GM23338 (cell line): ENCODE measurements around the gene CEACAM16. TPM values are rescaled to one million over a fixed set of nuclear protein-coding genes. Genes with fewer than 3 reads are reported as not detected.
A peak's percentile ranks its signal among the peaks of the same experiment; 100 is the strongest.

Source experiments
- ATAC-seq: fragments of 200-7000 bp; cut with Tn5 transposase; 3 replicates; pipeline ENCODE4 v1.9.1; 2020
- DNase-seq: peaks from one replicate; pipeline ENCODE4 v3.0.0-alpha.2; 2015; ENCODE audit warnings: low spot score
- H2AFZ ChIP-seq: fragments of 200-600 bp; sonication (generic); 2 replicates; pipeline ENCODE4 v1.8.0; 2016; ENCODE audit warnings: antibody characterized with exemption, mild to moderate bottlenecking, moderate library complexity
- H3F3A ChIP-seq: fragments of 200-600 bp; sonication (generic); replicated peaks from 2 replicates; pipeline ENCODE4 v1.8.0; 2017; ENCODE audit warnings: antibody characterized with exemption, mixed run types, low read depth
- H3K27ac ChIP-seq: fragments of 200-600 bp; sonication (generic); 2 replicates; pipeline ENCODE4 v1.6.1; 2016; ENCODE audit warnings: low read depth
- H3K27me3 ChIP-seq: fragments of 200-600 bp; sonication (generic); 2 replicates; pipeline ENCODE4 v1.8.0; 2016; ENCODE audit warnings: mild to moderate bottlenecking, mixed run types, moderate library complexity; ENCODE audit not compliant: insufficient read depth
- H3K36me3 ChIP-seq: fragments of 200-600 bp; sonication (generic); 2 replicates; pipeline ENCODE4 v1.8.0; 2016; ENCODE audit warnings: mild to moderate bottlenecking; ENCODE audit not compliant: insufficient read depth
- H3K4me1 ChIP-seq: fragments of 200-600 bp; sonication (generic); 2 replicates; pipeline ENCODE4 v1.8.0; 2016; ENCODE audit warnings: mild to moderate bottlenecking, moderate library complexity; ENCODE audit not compliant: insufficient read depth
- H3K4me2 ChIP-seq: fragments of 200-600 bp; sonication (generic); 2 replicates; pipeline ENCODE4 v1.7.1; 2017; ENCODE audit warnings: mixed run types
- H3K4me3 ChIP-seq: fragments of 200-600 bp; sonication (generic); 2 replicates; pipeline ENCODE4 v1.6.1; 2016; ENCODE audit warnings: mixed run types
- H3K79me2 ChIP-seq: fragments of 200-600 bp; sonication (generic); replicated peaks from 2 replicates; pipeline ENCODE4 v1.8.0; 2017; ENCODE audit warnings: mild to moderate bottlenecking; ENCODE audit not compliant: insufficient read depth
- H3K9me2 ChIP-seq: fragments of 200-600 bp; sonication (generic); 2 replicates; pipeline ENCODE4 v1.8.0; 2017; ENCODE audit not compliant: insufficient read depth
- H4K20me1 ChIP-seq: fragments of 200-600 bp; sonication (generic); replicated peaks from 2 replicates; pipeline ENCODE4 v1.8.0; 2017; ENCODE audit warnings: mild to moderate bottlenecking; ENCODE audit not compliant: insufficient read depth
- H3K27ac Mint-ChIP-seq: 2 replicates; pipeline ENCODE4 v1.8.0; 2020; ENCODE audit warnings: inconsistent platforms, mild to moderate bottlenecking, moderate library complexity, mixed read lengths
- H3K27me3 Mint-ChIP-seq: 3 replicates; pipeline ENCODE4 v1.8.0; 2022; ENCODE audit warnings: low read depth, mild to moderate bottlenecking, moderate library complexity, mixed read lengths, inconsistent platforms; ENCODE audit not compliant: insufficient read depth, poor library complexity
- H3K36me3 Mint-ChIP-seq: 3 replicates; pipeline ENCODE4 v1.8.0; 2021; ENCODE audit warnings: low read depth, mild to moderate bottlenecking, inconsistent platforms, moderate library complexity, mixed read lengths
- H3K4me1 Mint-ChIP-seq: 3 replicates; pipeline ENCODE4 v1.8.0; 2020; ENCODE audit warnings: mild to moderate bottlenecking, inconsistent platforms, mixed read lengths
- H3K4me3 Mint-ChIP-seq: 3 replicates; pipeline ENCODE4 v1.8.0; 2021; ENCODE audit warnings: moderate library complexity, mild to moderate bottlenecking, inconsistent platforms, mixed read lengths
- H3K9me3 Mint-ChIP-seq: 3 replicates; pipeline ENCODE4 v1.8.0; 2020; ENCODE audit warnings: moderate library complexity, mild to moderate bottlenecking, inconsistent platforms, mixed read lengths
- CTCF ChIP-seq, 2 experiments: fragments of 200-600 bp in 1 of 2; sonication (generic) in 1 of 2; conservative IDR thresholded peaks; 2 replicates each; pipeline versions ENCODE4 v1.5.1 to v1.6.1; 2016 to 2017; ENCODE audit warnings: antibody characterized with exemption in 2 of 2, low read depth in 2 of 2, mild to moderate bottlenecking in 2 of 2, moderate library complexity in 1 of 2
- EZH2phosphoT487 ChIP-seq: fragments of 200-600 bp; sonication (generic); IDR thresholded peaks from one replicate; pipeline ENCODE4 v1.8.1; 2018; ENCODE audit warnings: antibody characterized with exemption; ENCODE audit not compliant: unreplicated experiment
- NANOG ChIP-seq: IDR thresholded peaks from 2 replicates; pipeline ENCODE4 v1.6.1; 2016; ENCODE audit warnings: antibody characterized with exemption, borderline replicate concordance
- POLR2AphosphoS5 ChIP-seq: IDR thresholded peaks from 2 replicates; pipeline ENCODE4 v1.6.1; 2016; ENCODE audit warnings: antibody characterized with exemption, low read depth
- ZNF331 ChIP-seq: fragments of 250-450 bp; sonication (Bioruptor Pico); IDR thresholded peaks from 2 replicates; pipeline ENCODE4 v1.5.0; 2020; ENCODE audit warnings: low read depth, mild to moderate bottlenecking, moderate library complexity
- ZNF462 ChIP-seq: fragments of 250-450 bp; sonication (Bioruptor Pico); IDR thresholded peaks from 2 replicates; pipeline ENCODE4 v1.5.0; 2020; ENCODE audit warnings: mild to moderate bottlenecking, moderate library complexity
- polyA plus RNA-seq: library from polyadenylated mRNA; unstranded; fragments of >200 nt; fragmentation: Nextera tagmentation; extraction: Ambion mirVana; gene quantifications from 2 replicates; pipeline ENCODE4 v1.2.1, GENCODE V29; 2016
- total RNA-seq: library from RNA; depleted of rRNA; stranded (reverse); fragments of >200 nt; shearing (Covaris generic); gene quantifications from 2 replicates; pipeline ENCODE4 v1.2.3, GENCODE V29; 2014
- TF ChIP-seq, protein P1 (sequence below): IDR thresholded peaks from 2 replicates; pipeline ENCODE4 v1.6.1; 2016; ENCODE audit warnings: antibody characterized with exemption

CEACAM16 gene
- total and polyA plus RNA-seq, 2 experiments from 2014 or later: not detected

DNA sequence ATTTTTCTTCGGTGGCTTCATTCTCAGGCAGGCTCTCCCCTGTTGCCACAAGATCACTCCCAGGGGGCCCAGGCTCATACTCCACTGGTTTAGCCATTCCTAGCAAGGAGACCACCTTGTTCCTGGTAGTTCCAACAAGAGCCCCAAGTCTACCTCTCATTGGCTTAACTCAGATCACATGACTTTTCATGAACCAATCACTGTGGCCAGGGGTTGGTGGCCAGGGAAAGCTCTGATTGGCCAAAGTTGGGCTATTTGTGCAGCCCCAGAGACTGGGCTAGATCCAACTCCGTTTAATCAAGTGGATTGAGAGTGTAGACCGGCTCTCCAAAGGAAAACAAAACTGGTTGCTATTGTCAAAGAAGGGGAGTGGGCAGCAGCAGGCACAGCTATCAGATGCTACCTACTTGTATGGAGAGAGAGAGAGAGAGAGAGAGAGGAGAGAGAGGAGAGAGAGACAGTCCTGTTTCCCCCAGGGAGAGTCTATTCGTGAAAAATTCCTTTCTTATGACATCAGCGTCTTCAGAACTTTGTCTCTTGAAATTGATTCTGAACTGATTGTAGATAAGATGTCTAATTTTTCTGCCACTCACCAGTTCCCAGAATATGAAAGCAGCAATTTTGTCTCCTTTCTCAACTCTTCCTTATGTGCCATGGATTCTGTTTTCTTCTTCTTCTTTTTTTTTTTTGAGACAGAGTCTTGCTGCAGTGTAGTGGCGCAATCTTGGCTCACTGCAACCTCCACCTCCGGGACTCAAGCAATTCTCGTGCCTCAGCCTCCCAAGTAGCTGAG lies 21.7 kb upstream of the CEACAM16 start:
- DNase-seq (peak; percentile 76), ATAC-seq (peak; percentile 86)
- TF ChIP-seq NANOG (no peak), POLR2AphosphoS5 (peak; percentile 38; the same call in 1 of the 2 replicates)

GRCh38 chr19:44680536-44680935 lies 18.4 kb upstream of the CEACAM16 start:
- TF ChIP-seq ZNF462 (CRISPR knock-in tag) (no peak), CTCF (conservative IDR thresholded peaks at IDR 0.05; ENCODE audit: low read depth in 2 of 2) (no peak), ZNF331 (CRISPR knock-in tag) (no peak), POLR2AphosphoS5 (no peak), EZH2phosphoT487 (no peak), NANOG (no peak)
- TF ChIP-seq, protein P1, sequence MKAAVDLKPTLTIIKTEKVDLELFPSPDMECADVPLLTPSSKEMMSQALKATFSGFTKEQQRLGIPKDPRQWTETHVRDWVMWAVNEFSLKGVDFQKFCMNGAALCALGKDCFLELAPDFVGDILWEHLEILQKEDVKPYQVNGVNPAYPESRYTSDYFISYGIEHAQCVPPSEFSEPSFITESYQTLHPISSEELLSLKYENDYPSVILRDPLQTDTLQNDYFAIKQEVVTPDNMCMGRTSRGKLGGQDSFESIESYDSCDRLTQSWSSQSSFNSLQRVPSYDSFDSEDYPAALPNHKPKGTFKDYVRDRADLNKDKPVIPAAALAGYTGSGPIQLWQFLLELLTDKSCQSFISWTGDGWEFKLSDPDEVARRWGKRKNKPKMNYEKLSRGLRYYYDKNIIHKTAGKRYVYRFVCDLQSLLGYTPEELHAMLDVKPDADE: no peak
- no peak for DNase-seq
- Mint-ChIP-seq H3K9me3 (no peaks in the 10 kb centered on the region), H3K27me3 (peaks cover 7% of the 10 kb centered on the region), H3K36me3 (0 out of 3 replicates have a peak, but pooled peaks cover 3% of the 10 kb centered on the region), H3K4me1 (peaks cover 7% of the 10 kb centered on the region; the same call in 2 of the 3 replicates), H3K27ac (no peak overlapping the region), H3K4me3 (no peak overlapping the region)
- Histone ChIP-seq H3K79me2 (no peaks in the 10 kb centered on the region), H3K4me3 (no peak overlapping the region), H3K27me3 (no peaks in the 10 kb centered on the region), H3K4me2 (no peak overlapping the region), H3K36me3 (no peaks in the 10 kb centered on the region), H3K27ac (no peak overlapping the region), H3F3A (no peaks in the 10 kb centered on the region), H3K4me1 (no peaks in the 10 kb centered on the region), H3K9me2 (no peaks in the 10 kb centered on the region), H4K20me1 (no peaks in the 10 kb centered on the region), H2AFZ (no peak overlapping the region)
- ATAC-seq: no peak

More for the DNA sequence above, 21.7 kb upstream of the CEACAM16 start:
- Histone ChIP-seq H3K27ac (peak overlapping the region; percentile 16; the same call in 1 of the 2 replicates), H3K4me3 (no peak overlapping the region), H3K27me3 (no peaks in the 10 kb centered on the region), H2AFZ (0 out of 2 replicates have a peak overlapping the region, but pooled peaks have one; percentile 48), H3F3A (no peaks in the 10 kb centered on the region), H3K9me2 (no peaks in the 10 kb centered on the region), H3K4me1 (no peaks in the 10 kb centered on the region), H3K79me2 (no peaks in the 10 kb centered on the region), H3K4me2 (no peak overlapping the region), H3K36me3 (no peaks in the 10 kb centered on the region), H4K20me1 (no peaks in the 10 kb centered on the region)
- H3K36me3 Mint-ChIP-seq: 0 out of 3 replicates have a peak, but pooled peaks cover 3% of the 10 kb centered on the region
- H3K27ac Mint-ChIP-seq: no peak overlapping the region; the same call in 1 of the 2 replicates
- peaks cover 5% of the 10 kb centered on the region for H3K27me3 Mint-ChIP-seq
- no peaks in the 10 kb centered on the region; the same call in 2 of the 3 replicates for H3K9me3 Mint-ChIP-seq
- H3K4me3 Mint-ChIP-seq: no peak overlapping the region
- H3K4me1 Mint-ChIP-seq: peaks cover 2% of the 10 kb centered on the region; the same call in 2 of the 3 replicates
